ENCODE results near the gene DLGAP3. TPM values are rescaled to one million over a fixed set of nuclear protein-coding genes. Genes with fewer than 3 reads are reported as not detected.

The DLGAP3 gene
- total RNA-seq: under 0.01 and 0.45 TPM in 2 replicates

DNA sequence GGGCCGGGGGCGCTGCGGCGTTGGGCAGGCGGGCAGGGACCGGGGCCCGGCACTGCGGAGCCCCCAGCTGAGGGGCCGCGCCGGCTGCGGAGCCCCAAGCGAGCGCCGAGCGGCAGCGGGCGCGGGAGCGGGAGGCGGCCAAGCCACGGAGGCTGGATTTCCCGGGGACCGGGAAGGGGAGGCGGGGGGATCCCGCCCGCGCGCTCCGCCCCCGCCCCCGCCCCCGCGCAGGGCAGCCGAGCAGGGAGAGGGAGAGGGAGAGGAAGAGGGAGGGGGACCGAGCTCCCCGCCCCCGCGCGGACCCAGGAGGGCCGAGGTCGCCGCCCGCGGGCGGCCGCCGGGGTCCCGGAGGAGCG, at the start of gene DLGAP3:
TSS of gene DLGAP3 (minus strand) at position 154 of the 356 bp plus-strand sequence. CDS start 24,267 bp downstream, outside the sequence.

GRCh38 chr1:34859446-34860200, 69.8 kb downstream of the DLGAP3 start, which contains the start of gene SMIM12:
SMIM12 (minus strand) TSS chr1:34859749; CDS start chr1:34855977, 3,772 bp downstream.

Other genes with a start within 250 kb of the DLGAP3 start
- gene GJB5, start 174.6 kb downstream of the DLGAP3 start, total RNA-seq: not detected in 2 replicates
- not detected in 2 replicates for gene GJB4, start 169.9 kb downstream of the DLGAP3 start, total RNA-seq
- gene GJB3, start 148.4 kb downstream of the DLGAP3 start, total RNA-seq: not detected in 2 replicates
- not detected in 2 replicates for gene GJA4, start 136.7 kb downstream of the DLGAP3 start, total RNA-seq
- gene SMIM12, start 69.9 kb downstream of the DLGAP3 start, total RNA-seq: 28.6 and 32.6 TPM in 2 replicates
- 23.9 and 25.1 TPM in 2 replicates for gene TMEM35B, start 55.7 kb upstream of the DLGAP3 start, total RNA-seq
- 6.9 and 8.6 TPM in 2 replicates for gene ZMYM6, start 102.3 kb upstream of the DLGAP3 start, total RNA-seq
- 9.4 and 13.3 TPM in 2 replicates for gene ZMYM1, start 149.7 kb upstream of the DLGAP3 start, total RNA-seq

Data from bronchus fibroblast of lung (primary cell).